GM12875 (cell line): ENCODE data around the gene POLA1.

Source experiments
- H3K4me3 ChIP-seq: one replicate; pipeline ENCODE4 v1.5.1; 2011; ENCODE audit warnings: low read depth, low read length, control low read depth
- CTCF ChIP-seq: IDR thresholded peaks from 2 replicates; pipeline ENCODE4 v1.5.1; 2011; ENCODE audit warnings: low read depth, mild to moderate bottlenecking, control low read depth, inconsistent platforms, low read length, moderate library complexity, borderline replicate concordance; ENCODE audit not compliant: insufficient read depth

Gene POLA1

GRCh38 chrX:24961809-24962208 lies 268.1 kb downstream of the POLA1 start:
- no peak overlapping the region for H3K4me3 ChIP-seq
- TF ChIP-seq CTCF, result no peak

GRCh38 chrX:24963823-24964222 lies 270.1 kb downstream of the POLA1 start:
- no peak overlapping the region for H3K4me3 ChIP-seq
- TF ChIP-seq CTCF, result no peak

- H3K4me3 ChIP-seq, result no peak overlapping the region
- TF ChIP-seq CTCF, result no peak
These were observed 271.7 kb downstream of the POLA1 start for GRCh38 chrX:24965372-24965771.

GRCh38 chrX:24969812-24970211 lies 276.1 kb downstream of the POLA1 start:
- TF ChIP-seq CTCF, result no peak
- H3K4me3 ChIP-seq, result no peak overlapping the region

- no peak overlapping the region for H3K4me3 ChIP-seq
- TF ChIP-seq CTCF, result no peak
These were observed 285.4 kb downstream of the POLA1 start for GRCh38 chrX:24979081-24979480.

GRCh38 chrX:24981030-24981429 lies 287.3 kb downstream of the POLA1 start:
- TF ChIP-seq CTCF, result no peak
- H3K4me3 ChIP-seq, result no peak overlapping the region

- no peak for TF ChIP-seq CTCF
- no peak overlapping the region for H3K4me3 ChIP-seq
These were observed 288.7 kb downstream of the POLA1 start for GRCh38 chrX:24982306-24982965.
